HG03066 (cell line): Measurements from ENCODE around the gene PTPN3.
"Not testable (repeated sequence)": the region's sequence is repeated elsewhere in the genome, so short reads cannot be mapped to it uniquely, and the experiment has no call there.

ENCODE experiments used
- ATAC-seq: cut with Tn5 transposase; IDR thresholded peaks from one replicate; pipeline ENCODE4 v1.9.1; 2021; ENCODE audit warnings: low read depth; ENCODE audit not compliant: unreplicated experiment

Gene PTPN3

DNA sequence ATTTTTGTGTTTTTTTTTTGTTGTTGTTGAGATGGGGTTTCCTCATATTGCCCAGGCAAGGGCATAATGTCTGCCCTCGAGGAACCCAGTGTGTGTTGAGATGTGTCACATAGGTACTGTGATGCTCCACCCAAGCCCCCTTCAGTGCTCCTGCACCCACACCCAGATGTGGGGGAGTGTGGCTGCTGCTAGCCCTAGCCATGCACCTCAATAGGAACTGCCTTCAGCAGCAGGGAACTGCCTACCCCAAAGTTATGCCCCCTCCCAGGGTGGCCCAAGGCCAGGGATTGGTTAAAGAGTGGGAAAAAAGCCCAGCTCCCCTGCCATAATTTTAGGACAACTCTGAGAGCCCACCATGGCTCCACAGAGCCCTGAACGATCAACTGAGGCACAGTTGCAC, 143.9 kb downstream of the PTPN3 start:
- ATAC-seq = no peak

- ATAC-seq = no peak
Observed at GRCh38 chr9:109351032-109351431, 147.1 kb downstream of the PTPN3 start.

DNA sequence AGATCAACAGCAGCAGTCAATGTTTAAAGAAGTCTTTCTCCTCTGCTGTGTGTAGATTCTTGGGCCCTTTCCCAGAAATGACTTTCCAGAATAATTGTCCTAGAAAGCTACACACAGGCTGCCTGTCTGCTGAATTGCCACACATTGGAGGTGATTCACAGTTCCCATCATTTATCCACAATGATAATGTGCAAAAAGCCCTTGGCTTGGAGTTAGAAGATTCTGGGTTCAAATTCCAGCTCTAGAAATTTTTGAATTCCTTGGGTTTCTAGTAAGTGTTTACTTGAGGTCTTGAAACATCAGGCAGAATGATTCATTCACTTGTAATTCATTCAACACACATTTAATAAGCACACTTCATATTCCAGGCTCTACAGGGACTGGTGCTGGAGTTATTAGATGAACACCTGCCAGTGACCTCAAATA, 148.7 kb downstream of the PTPN3 start:
- no peak for ATAC-seq

DNA sequence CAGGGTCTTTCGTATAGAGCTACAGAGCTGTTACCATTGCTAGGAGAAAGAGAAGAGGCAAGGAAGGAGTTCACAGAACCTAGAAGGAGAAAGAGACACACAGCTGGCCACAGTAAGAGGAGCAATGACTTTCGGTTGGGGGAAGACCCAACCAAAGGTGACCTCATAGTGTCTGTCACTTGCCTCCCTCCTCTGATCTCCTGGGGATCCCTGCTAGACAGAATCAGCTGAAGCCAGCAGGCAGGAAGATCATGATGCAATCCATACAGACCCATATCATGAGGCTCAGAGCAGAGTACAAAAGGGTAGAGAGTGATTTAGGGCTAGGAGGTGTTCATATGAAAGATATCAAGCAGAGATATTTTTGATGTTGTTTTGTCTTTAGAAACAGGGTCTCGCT, 151.2 kb downstream of the PTPN3 start:
- ATAC-seq = no peak

- no peak for ATAC-seq
Observed at GRCh38 chr9:109344866-109345265, 153.2 kb downstream of the PTPN3 start.

DNA sequence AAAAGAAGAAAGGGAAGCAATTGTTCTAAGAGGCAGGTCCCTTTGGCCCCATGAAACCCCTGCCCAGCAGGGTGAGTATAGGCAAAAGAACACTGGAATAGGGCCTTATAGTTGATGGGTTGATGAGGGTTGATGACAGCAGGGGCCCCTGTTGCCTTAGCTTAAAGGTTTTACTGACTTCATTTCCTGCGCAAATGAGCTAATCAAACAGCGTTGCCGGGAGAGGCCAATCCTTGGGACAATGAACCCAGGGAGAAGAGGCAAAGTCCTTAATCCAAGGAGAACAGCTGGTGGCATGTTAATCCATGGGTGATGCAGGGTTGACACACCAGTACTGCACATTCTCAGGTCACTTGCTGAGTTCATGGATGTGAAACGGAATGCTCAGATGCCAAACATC, 155.2 kb downstream of the PTPN3 start:
- no peak for ATAC-seq

GRCh38 chr9:109341561-109341960, 156.5 kb downstream of the PTPN3 start:
- ATAC-seq = no peak

DNA sequence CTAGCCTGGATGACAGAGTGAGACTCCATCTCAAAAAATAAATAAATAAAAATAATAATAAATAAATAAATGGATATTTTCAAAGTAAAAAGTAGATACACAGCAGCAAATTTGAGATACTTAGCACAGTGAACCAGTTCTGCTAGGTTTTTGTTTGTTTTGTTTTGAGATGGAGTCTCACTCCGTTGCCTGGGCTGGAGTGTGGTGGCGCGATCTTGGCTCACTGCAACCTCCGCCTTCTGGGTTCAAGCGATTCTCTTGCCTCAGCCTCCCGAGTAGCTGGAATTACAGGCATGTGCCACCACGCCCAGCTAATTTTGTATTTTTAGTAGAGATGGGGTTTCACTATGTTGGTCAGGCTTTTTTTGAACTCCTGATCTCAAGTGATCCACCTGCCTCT, 157.1 kb downstream of the PTPN3 start:
- ATAC-seq = not testable (repeated sequence)

DNA sequence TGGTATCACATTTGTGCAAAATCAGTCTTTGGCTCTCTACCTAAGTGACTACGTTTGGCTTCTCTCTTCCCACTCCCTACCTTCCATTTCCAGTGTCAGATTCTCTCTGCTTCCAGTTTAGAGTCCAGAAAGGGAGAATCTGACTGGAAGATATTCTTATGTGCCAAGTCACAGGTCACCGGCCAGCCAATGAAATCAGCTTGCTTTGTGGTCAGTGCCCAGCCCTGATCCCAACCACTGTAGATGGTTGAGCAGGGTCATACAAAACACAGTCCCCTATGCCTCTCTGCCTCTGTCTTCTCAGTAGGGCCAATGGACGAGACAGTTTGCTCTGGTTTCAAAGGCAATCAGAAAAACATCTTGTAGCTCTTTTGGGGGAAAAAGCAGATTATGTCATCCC, 161.7 kb downstream of the PTPN3 start:
- ATAC-seq = no peak

- ATAC-seq = no peak
Observed at GRCh38 chr9:109335929-109336328, 162.2 kb downstream of the PTPN3 start.

DNA sequence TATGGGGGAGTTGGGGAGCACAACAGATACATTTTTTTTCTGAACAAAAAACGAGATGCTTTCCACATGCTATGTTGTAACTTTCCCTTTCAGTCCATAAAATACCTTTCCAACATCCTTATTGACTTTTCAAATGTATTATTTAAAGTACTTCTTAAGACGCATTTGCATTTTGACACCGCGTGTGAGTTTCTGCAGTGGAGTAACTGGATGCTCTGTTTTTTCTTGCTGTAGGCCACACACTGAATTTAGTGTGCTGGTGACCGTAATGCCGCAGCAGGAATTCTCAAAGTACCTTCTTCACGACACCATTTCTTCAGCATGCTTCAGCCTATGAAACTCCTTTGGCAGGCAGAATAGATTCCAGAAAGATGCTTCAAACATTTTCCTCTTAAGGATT, 163.0 kb downstream of the PTPN3 start:
- ATAC-seq = no peak

DNA sequence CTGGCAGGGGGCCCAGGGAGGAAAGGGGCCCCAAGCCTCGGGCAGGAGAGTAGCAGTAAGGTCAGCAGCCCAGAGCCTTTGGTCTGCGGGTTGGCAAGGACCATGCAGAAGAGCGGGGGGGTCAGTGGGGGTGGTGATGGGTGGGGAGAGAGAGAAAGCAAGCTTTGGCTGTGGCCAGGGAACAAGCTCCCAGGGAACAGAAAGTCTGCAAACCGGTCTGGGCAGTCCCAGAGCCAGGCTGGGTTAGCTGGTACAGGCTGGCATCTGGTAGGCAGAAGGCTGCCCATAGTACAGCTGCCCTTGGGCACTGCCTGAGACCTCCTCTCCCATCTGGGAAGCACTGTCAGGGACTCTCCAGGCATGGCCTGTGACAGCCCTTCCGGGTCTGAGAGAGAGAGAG, 166.8 kb downstream of the PTPN3 start:
- ATAC-seq = no peak

GRCh38 chr9:109329638-109330258, 168.4 kb downstream of the PTPN3 start:
- ATAC-seq = no peak

- no peak for ATAC-seq
Observed at GRCh38 chr9:109328978-109329637, 169.0 kb downstream of the PTPN3 start.
